ENCODE results near the gene ZFP91. TPM values are rescaled to one million over a fixed set of nuclear protein-coding genes. Genes with fewer than 3 reads are reported as not detected.
"Not testable (repeated sequence)": the region's sequence is repeated elsewhere in the genome, so short reads cannot be mapped to it uniquely, and the experiment has no call there.

The ZFP91 gene
- total RNA-seq, 2 experiments from 2014 or later, result 35.7 to 44.0 TPM

DNA sequence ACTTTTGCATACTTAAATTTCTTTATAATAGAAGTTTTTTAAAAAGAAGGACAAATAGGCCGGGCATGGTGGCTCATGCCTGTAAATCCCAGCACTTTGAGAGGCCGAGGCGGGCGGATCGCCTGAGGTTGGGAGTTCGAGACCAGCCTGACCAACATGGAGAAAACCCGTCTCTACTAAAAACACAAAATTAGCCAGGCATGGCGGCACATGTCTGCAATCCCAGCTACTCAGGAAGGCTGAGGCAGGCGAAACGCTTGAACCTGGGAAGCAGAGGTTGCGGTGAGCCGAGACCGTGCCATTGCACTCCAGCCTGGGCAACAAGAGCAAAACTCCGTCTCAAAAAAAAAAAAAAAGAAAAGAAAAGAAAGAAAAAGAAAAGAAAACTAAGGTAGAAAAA, 6.0 kb upstream of the ZFP91 start:
- H3K36me3 Mint-ChIP-seq (ENCODE audit: low read depth), result peaks cover 47% of the 10 kb centered on the region
- H3K4me3 Mint-ChIP-seq, result peak overlapping the region; percentile 89
- intact Hi-C loops (cut with DNase I, micrococcal nuclease), result loop anchor here (1.0 to 10.0 kb wide), 5 partner anchors 24 to 1238 kb away; partner anchors contain the start of genes P2RX3 (in 1 of the 2) and SSRP1 (in 1 of the 2)
- not testable (repeated sequence) for H3K9me3 Mint-ChIP-seq (ENCODE audit: low read depth); H3K27me3 Mint-ChIP-seq; ATAC-seq
- ChIA-PET CTCF (interaction anchor here (0.6 to 6.1 kb wide), 7 partner anchors 9 to 104 kb away, joined by 3 to 45 read pairs (median 4); partner anchors contain the start of gene CNTF), POLR2A (interaction anchor here (0.9 to 1.3 kb wide), 3 partner anchors 10 to 25 kb away, joined by 4 to 14 read pairs (median 6); no protein-coding TSS in a partner anchor)
- H3K4me1 Mint-ChIP-seq, result peaks cover 58% of the 10 kb centered on the region
- peak overlapping the region; percentile 96 for H3K27ac Mint-ChIP-seq
- peak; percentile 20 for DNase-seq

DNA sequence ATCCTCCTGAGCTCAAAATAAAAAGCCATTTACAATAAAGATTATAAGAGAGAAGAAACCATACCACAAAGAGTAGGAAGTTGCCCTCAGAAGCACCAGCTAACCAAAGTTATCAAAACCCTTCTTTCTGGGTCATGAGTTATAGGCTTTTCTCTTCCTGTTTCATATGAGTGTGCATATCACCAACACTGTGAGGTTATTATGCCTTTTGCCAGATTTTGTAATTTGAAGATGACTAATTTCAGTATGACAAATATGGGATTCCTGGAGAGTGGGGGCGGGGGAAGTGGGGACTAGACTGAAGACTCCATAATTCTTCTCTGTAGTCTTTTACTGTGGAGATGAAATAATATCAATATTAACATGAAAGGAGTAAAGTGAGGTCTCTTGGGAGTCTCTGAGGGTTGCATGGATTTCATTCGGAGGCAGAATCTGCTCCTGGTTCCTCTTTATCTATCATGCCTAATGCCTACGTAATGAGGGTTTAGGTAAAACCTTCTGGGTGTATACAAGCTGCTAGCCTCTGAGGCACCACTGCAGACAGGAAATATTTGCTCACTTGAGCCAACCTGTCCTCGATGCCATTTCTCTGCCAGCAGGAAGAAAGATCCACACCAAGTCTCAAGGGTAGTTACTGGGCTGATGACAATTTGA, 5.3 kb upstream of the ZFP91 start:
- H3K4me1 Mint-ChIP-seq, result peaks cover 51% of the 10 kb centered on the region
- peaks cover 43% of the 10 kb centered on the region for H3K36me3 Mint-ChIP-seq (ENCODE audit: low read depth)
- H3K9me3 Mint-ChIP-seq (ENCODE audit: low read depth), result no peaks in the 10 kb centered on the region
- CTCF ChIA-PET, result interaction anchor here (0.6 to 6.1 kb wide), 8 partner anchors 10 to 534 kb away, joined by 3 to 45 read pairs (median 4); partner anchors contain the start of genes CNTF and FAM111B
- H3K27ac Mint-ChIP-seq, result peak overlapping the region; percentile 96
- peak overlapping the region; percentile 89 for H3K4me3 Mint-ChIP-seq
- ATAC-seq, result peak; percentile 26
- H3K27me3 Mint-ChIP-seq, result no peaks in the 10 kb centered on the region
- DNase-seq, result peak; percentile 84
- POLR2A ChIA-PET, result interaction anchor here (0.9 to 1.3 kb wide), 3 partner anchors 11 to 24 kb away, joined by 4 to 14 read pairs (median 6); no protein-coding TSS in a partner anchor
- intact Hi-C loops (cut with DNase I, micrococcal nuclease), result loop anchor here (1.0 to 10.0 kb wide), 5 partner anchors 24 to 1239 kb away; partner anchors contain the start of genes P2RX3 (in 1 of the 2) and SSRP1 (in 1 of the 2)

DNA sequence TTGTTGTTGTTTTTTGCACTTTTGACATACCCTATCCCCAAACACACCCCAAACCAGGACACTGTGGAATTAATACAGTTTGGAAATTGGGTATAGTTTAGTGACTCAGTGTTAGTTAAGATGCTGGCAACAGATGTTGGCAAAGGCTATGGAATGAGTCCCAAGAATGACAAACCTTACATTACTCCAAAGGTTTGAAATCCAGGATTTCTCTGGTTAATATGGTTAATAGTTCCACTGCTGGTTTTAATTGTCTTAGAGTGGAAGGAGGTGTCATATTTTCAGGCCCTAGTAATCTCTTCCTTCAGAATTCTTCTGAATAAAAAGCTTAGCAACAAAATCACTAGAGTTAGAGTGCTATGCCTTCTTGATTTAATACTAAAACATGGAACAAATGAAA, 4.0 kb upstream of the ZFP91 start:
- POLR2A ChIA-PET, result interaction anchor here (3.6 kb wide), 1 partner anchor 23 kb away, joined by 23 read pairs; no protein-coding TSS in a partner anchor
- DNase-seq (no peak), ATAC-seq (no peak)
- Mint-ChIP-seq H3K4me1 (peaks cover 40% of the 10 kb centered on the region), H3K27me3 (no peaks in the 10 kb centered on the region), H3K36me3 (ENCODE audit: low read depth) (peaks cover 39% of the 10 kb centered on the region), H3K4me3 (peak overlapping the region; percentile 89), H3K27ac (peak overlapping the region; percentile 96), H3K9me3 (ENCODE audit: low read depth) (no peaks in the 10 kb centered on the region)
- intact Hi-C loops (cut with DNase I, micrococcal nuclease), result loop anchor here (5.0 to 10.0 kb wide), 7 partner anchors 42 to 1240 kb away; partner anchors contain the start of genes MRPL16 (in 1 of the 2), OSBP (in 1 of the 2), P2RX3 (in 1 of the 2) and SLC43A3 (in 1 of the 2)
- CTCF ChIA-PET, result interaction anchor here (3.5 to 6.1 kb wide), 2 partner anchors 50 to 54 kb away, joined by 32 to 45 read pairs; no protein-coding TSS in a partner anchor

DNA sequence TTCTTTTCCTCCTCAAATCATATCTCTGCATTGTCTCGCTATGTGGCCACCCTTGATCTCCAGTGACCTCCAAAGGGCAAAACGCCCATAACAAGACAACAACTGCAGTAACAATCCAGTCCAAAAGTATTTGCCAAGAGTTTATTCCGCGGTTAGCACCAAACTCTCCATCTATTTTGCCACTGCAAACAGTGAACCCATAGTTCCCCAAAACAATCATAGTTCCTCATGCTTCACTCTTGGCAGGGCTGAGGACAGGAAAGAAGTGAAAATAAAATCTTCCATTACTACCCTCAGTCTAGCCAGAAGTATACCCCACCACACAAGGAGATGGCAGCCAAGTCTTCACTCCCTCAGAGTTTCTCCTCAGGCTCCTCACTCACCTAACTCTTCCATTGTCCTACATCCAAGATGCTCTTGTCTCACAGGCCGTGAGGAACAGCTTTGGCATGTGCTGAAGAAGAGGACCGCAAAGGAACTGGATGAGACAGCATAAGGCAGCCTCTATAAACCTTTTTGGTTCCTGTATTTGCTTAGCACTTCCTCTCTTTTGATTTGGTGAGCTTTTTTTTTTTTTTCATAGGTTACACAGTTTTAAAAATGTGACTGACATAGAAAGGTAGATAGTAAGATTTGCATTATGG, 3.4 kb upstream of the ZFP91 start, which contains the start of gene LPXN:
TSS of gene LPXN (minus strand) at position 480 of the 644 bp plus-strand sequence. CDS start at position 396, 84 bp downstream.
- Mint-ChIP-seq H3K4me1 (peaks cover 36% of the 10 kb centered on the region), H3K4me3 (peak within 1 kb of the TSS; percentile 89), H3K27me3 (no peaks in the 10 kb centered on the region), H3K36me3 (ENCODE audit: low read depth) (peaks cover 40% of the 10 kb centered on the region), H3K27ac (peak within 1 kb of the TSS; percentile 96), H3K9me3 (ENCODE audit: low read depth) (no peaks in the 10 kb centered on the region)
- POLR2A ChIA-PET, result interaction anchor here (0.7 to 3.6 kb wide), 3 partner anchors 17 to 31 kb away, joined by 3 to 23 read pairs (median 4); no protein-coding TSS in a partner anchor
- intact Hi-C loops (cut with DNase I, micrococcal nuclease), result loop anchor here (2.0 to 10.0 kb wide), 13 partner anchors 42 to 1241 kb away; partner anchors contain the start of genes MRPL16 (in 1 of the 2), OSBP (in 1 of the 2), P2RX3 (in 1 of the 2) and SLC43A3 (in 1 of the 2)
- ATAC-seq, result no peak
- CTCF ChIA-PET, result interaction anchor here (0.9 to 6.1 kb wide), 5 partner anchors 7 to 54 kb away, joined by 4 to 45 read pairs (median 32); no protein-coding TSS in a partner anchor
- DNase-seq, result peak; percentile 60

DNA sequence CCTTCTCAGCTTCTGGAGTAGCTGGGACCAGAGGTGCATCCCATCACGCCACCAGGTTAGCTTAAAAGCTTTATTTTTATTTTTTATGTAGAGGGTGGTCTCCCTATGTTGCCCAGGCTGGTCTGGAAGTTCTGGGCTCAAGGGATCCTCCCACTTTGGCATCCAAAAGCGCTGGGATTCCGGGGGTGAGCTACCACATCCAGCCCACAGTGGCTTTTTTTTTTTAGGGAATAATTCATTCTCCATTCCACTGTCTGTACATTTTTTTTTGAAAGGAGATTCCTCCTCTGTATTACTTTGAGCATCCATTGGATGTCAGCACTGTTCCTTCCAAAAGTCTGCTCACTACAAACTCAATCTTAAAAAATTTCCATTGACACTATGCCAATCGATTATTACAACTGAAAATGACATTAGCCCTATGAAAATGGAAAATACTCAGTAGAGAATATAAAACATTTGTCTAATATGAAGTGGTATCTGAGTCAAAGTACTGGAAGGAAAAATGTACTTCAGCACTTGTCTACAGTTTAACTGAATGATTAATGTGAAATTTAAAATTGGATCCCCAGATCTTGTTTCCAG, 1.9 kb upstream of the ZFP91 start:
- ChIA-PET POLR2A (interaction anchor here (0.7 to 3.6 kb wide), 8 partner anchors 9 to 1115 kb away, joined by 3 to 23 read pairs (median 4); partner anchors contain the start of gene OSBP), CTCF (interaction anchor here (0.6 to 6.1 kb wide), 15 partner anchors 9 to 816 kb away, joined by 3 to 45 read pairs (median 4); partner anchors contain the start of gene CTNND1)
- H3K9me3 Mint-ChIP-seq (ENCODE audit: low read depth), result no peaks in the 10 kb centered on the region
- no peak for DNase-seq
- H3K27me3 Mint-ChIP-seq, result no peaks in the 10 kb centered on the region
- intact Hi-C loops (cut with DNase I, micrococcal nuclease), result loop anchor here (1.0 to 10.0 kb wide), 15 partner anchors 40 to 1242 kb away; partner anchors contain the start of genes MRPL16 (in 1 of the 2), OSBP (in 1 of the 2), P2RX3 (in 1 of the 2) and SLC43A3 (in 1 of the 2)
- peaks cover 37% of the 10 kb centered on the region for H3K4me1 Mint-ChIP-seq
- peak overlapping the region; percentile 96 for H3K27ac Mint-ChIP-seq
- peaks cover 41% of the 10 kb centered on the region for H3K36me3 Mint-ChIP-seq (ENCODE audit: low read depth)
- peak overlapping the region; percentile 89 for H3K4me3 Mint-ChIP-seq
- ATAC-seq, result no peak

DNA sequence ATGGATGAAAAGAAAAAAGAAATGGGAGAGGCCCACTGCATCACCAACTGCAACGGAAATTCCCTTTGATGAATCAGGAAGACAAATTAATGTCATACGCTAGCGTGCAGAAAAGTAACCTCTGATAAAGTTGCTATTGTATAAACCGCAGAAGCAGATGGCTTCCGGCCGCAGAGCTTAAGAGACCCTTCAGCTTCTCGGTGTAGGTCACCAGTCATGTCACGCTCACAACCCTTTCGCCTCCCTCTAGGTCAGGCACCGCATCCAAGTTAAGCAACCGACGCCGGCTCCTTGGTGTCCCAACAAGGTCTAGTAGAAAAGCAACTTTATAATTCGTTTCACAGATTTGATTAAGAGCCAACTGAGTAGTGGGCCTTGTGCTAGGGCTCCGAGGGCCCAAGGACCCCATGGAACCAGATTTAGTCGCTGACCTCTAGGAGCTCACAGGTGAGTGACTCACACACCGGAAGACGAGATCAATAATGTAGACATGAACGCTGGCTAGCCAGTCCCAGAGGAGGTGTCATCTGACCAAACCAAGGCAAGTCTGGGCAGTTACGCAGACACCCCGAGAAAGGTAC, 1.2 kb upstream of the ZFP91 start:
- intact Hi-C loops (cut with DNase I, micrococcal nuclease), result loop anchor here (1.0 to 10.0 kb wide), 27 partner anchors 40 to 1253 kb away; partner anchors contain the start of genes CLP1 (in 2 of the 2), FAM111A (in 2 of the 2), FAM111B (in 1 of the 2) and MED19 (in 1 of the 2)

DNA sequence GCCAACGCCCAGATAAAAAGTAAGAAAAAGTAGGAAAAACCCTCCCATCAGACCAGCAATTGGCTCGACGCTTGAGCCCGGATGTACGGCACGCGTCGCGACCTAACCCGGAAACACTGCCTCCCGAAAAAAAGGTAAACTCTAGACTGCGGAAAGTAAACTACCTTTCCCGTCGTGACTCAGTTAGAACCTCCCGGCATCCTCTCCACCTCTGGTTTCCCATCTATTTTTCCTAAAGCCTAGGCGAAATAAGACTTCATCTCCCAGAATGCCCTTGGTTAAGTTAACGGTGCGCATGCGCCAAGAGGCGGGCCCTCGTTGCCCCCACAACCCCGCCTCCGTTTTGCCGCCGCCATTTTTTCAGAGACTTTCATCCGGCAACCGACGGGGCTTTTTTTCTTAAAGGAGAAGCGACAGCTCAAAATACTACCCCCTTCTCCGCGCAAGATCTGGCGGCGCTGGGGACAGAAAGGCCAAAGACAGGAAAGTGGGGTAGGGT, 678 bp upstream of the ZFP91 start:
- Mint-ChIP-seq H3K4me3 (peak overlapping the region; percentile 89), H3K9me3 (ENCODE audit: low read depth) (no peaks in the 10 kb centered on the region), H3K36me3 (ENCODE audit: low read depth) (peaks cover 42% of the 10 kb centered on the region), H3K27ac (peak overlapping the region; percentile 96), H3K27me3 (no peaks in the 10 kb centered on the region), H3K4me1 (peaks cover 45% of the 10 kb centered on the region)
- ChIA-PET CTCF (interaction anchor here (0.7 to 6.1 kb wide), 7 partner anchors 9 to 836 kb away, joined by 3 to 45 read pairs (median 20); partner anchors contain the start of gene SELENOH), POLR2A (interaction anchor here (1.0 to 3.6 kb wide), 8 partner anchors 10 to 1037 kb away, joined by 3 to 23 read pairs (median 4); partner anchors contain the start of genes OSBP and SELENOH)
- intact Hi-C loops (cut with DNase I, micrococcal nuclease), result loop anchor here (1.0 to 10.0 kb wide), 19 partner anchors 39 to 1253 kb away; partner anchors contain the start of genes CLP1 (in 2 of the 2), FAM111A (in 2 of the 2), FAM111B (in 1 of the 2) and MED19 (in 1 of the 2)
- ATAC-seq (peak; percentile 52), DNase-seq (peak; percentile 96)

More for the DNA sequence above, 1.2 kb upstream of the ZFP91 start:
- peak; percentile 54 for ATAC-seq
- no peaks in the 10 kb centered on the region for H3K9me3 Mint-ChIP-seq (ENCODE audit: low read depth)
- ChIA-PET POLR2A (interaction anchor here (1.0 to 3.6 kb wide), 8 partner anchors 10 to 1038 kb away, joined by 3 to 23 read pairs (median 4); partner anchors contain the start of genes OSBP and SELENOH), CTCF (interaction anchor here (0.7 to 6.1 kb wide), 11 partner anchors 9 to 836 kb away, joined by 3 to 45 read pairs (median 4); partner anchors contain the start of genes CTNND1 and SELENOH)
- H3K4me3 Mint-ChIP-seq, result peak overlapping the region; percentile 89
- peak overlapping the region; percentile 96 for H3K27ac Mint-ChIP-seq
- H3K36me3 Mint-ChIP-seq (ENCODE audit: low read depth), result peaks cover 39% of the 10 kb centered on the region
- peak; percentile 85 for DNase-seq
- H3K27me3 Mint-ChIP-seq, result no peaks in the 10 kb centered on the region
- H3K4me1 Mint-ChIP-seq, result peaks cover 40% of the 10 kb centered on the region

DNA sequence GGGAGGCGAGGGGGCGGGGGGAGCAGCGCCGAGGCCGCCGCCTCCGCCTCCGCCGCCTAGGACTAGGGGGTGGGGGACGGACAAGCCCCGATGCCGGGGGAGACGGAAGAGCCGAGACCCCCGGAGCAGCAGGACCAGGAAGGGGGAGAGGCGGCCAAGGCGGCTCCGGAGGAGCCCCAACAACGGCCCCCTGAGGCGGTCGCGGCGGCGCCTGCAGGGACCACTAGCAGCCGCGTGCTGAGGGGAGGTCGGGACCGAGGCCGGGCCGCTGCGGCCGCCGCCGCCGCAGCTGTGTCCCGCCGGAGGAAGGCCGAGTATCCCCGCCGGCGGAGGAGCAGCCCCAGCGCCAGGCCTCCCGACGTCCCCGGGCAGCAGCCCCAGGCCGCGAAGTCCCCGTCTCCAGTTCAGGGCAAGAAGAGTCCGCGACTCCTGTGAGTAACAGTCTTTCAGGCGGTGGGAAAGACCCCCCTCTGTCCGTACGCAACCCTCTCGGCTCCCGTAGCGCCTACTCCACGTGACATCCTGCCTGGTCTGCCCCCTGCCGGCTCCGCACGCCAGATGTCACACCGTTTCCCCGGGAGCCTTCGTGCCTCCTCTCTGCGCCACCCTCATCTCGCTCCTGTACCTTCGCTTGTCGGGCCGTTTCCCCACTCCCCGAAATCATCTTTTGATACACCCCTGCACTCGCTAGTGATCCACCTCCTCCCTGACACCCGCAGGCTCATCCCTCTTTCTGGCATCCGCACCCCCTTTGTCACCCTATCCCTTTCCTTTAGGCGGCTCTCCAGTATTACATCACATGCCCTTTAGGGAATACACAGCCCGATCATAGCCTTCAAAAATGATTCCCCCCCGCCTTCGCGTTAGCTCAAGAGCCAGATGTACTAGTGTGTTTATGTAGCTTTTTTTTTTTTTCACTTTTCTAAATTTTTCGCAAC, 598 bp downstream of the ZFP91 start:
- intact Hi-C loops (cut with DNase I, micrococcal nuclease), result loop anchor here (1.0 to 10.0 kb wide), 19 partner anchors 13 to 1255 kb away; partner anchors contain the start of genes FAM111A (in 2 of the 2), MED19 (in 2 of the 2), TMX2 (in 2 of the 2) and CLP1 (in 1 of the 2)
- Mint-ChIP-seq H3K27me3 (no peaks in the 10 kb centered on the region), H3K4me1 (peaks cover 44% of the 10 kb centered on the region), H3K4me3 (peak overlapping the region; percentile 89), H3K27ac (peak overlapping the region; percentile 99), H3K9me3 (ENCODE audit: low read depth) (no peaks in the 10 kb centered on the region), H3K36me3 (ENCODE audit: low read depth) (peaks cover 38% of the 10 kb centered on the region)
- POLR2A ChIA-PET, result no interaction called here
- CTCF ChIA-PET, result interaction anchor here (0.6 to 3.3 kb wide), 8 partner anchors 9 to 556 kb away, joined by 3 to 20 read pairs (median 3); no protein-coding TSS in a partner anchor
- peak; percentile 33 for ATAC-seq
- DNase-seq, result peak; percentile 96
